H1 (cell line): Measurements from ENCODE around the gene INVS. TPM values are rescaled to one million over a fixed set of nuclear protein-coding genes. Genes with fewer than 3 reads are reported as not detected.

Source experiments
- CTCF ChIA-PET: fragments of 300-600 bp; sonication (Branson Sonifier 250); formaldehyde crosslinking; loops from one replicate; lab custom pipeline; 2021; ENCODE audit not compliant: partially characterized antibody; lab: Charles Lee
- POLR2A ChIA-PET: fragments of 300-600 bp; sonication (Branson Sonifier 250); formaldehyde crosslinking; loops from one replicate; lab custom pipeline; 2021; ENCODE audit warnings: inconsistent platforms; ENCODE audit not compliant: partially characterized antibody; lab: Charles Lee
- DNase-seq, 2 experiments: peaks; one replicate each; pipeline versions ENCODE4 v3.0.0 to v3.0.0-alpha.2; 2010 to 2022; ENCODE audit warnings: low spot score in 2 of 2, low read depth in 1 of 2, mixed read lengths in 1 of 2
- FAIRE-seq: peaks from 2 replicates; lab custom pipeline; 2011; peaks lifted over from hg19 to GRCh38; lab: Jason Lieb, UNC
- H2AFZ ChIP-seq: 2 replicates; pipeline ENCODE4 v1.8.1; 2012; ENCODE audit warnings: low read length, inconsistent platforms
- H2AK5ac ChIP-seq: 2 replicates; pipeline ENCODE4 v1.6.1; 2013; ENCODE audit warnings: low read depth, low read length
- H2BK120ac ChIP-seq: replicated peaks from 2 replicates; pipeline ENCODE3; 2013; ENCODE audit warnings: low read depth, low read length, inconsistent platforms
- H2BK12ac ChIP-seq: 2 replicates; pipeline ENCODE4 v1.6.1; 2013; ENCODE audit warnings: low read depth, low read length
- H2BK15ac ChIP-seq: 2 replicates; pipeline ENCODE4 v1.6.1; 2013; ENCODE audit warnings: low read length
- H2BK20ac ChIP-seq: 2 replicates; pipeline ENCODE4 v1.6.1; 2013; ENCODE audit warnings: low read length
- H2BK5ac ChIP-seq: 2 replicates; pipeline ENCODE4 v1.6.1; 2013; ENCODE audit warnings: low read depth, low read length
- H3K14ac ChIP-seq: 2 replicates; pipeline ENCODE4 v1.6.1; 2013; ENCODE audit warnings: inconsistent platforms; ENCODE audit not compliant: insufficient read length
- H3K18ac ChIP-seq: 2 replicates; pipeline ENCODE4 v1.6.1; 2013; ENCODE audit warnings: low read length; ENCODE audit errors: extremely low read depth
- H3K23ac ChIP-seq: 2 replicates; pipeline ENCODE4 v1.6.1; 2013; ENCODE audit warnings: inconsistent platforms; ENCODE audit not compliant: insufficient read length
- H3K23me2 ChIP-seq: 2 replicates; pipeline ENCODE4 v1.6.1; 2013; ENCODE audit warnings: low read depth, low read length
- H3K27ac ChIP-seq: 2 replicates; pipeline ENCODE4 v1.6.1; 2011; ENCODE audit warnings: low read depth, low read length, inconsistent platforms
- H3K27me3 ChIP-seq, 4 experiments: replicated peaks in 1 of 4; 1 replicate in 1 of 4; 2 replicates in 3 of 4; pipeline versions ENCODE4 v1.6.1 to v1.8.1; 2011 to 2013; ENCODE audit warnings: low read length in 3 of 4, mild to moderate bottlenecking in 3 of 4, inconsistent platforms in 2 of 4, mixed read lengths in 2 of 4, moderate library complexity in 1 of 4; ENCODE audit not compliant: control insufficient read depth in 3 of 4, insufficient read depth in 3 of 4; ENCODE audit errors: extremely low read depth in 1 of 4
- H3K36me3 ChIP-seq, 4 experiments: 2 replicates each; pipeline versions ENCODE4 v1.6.1 to v1.8.1; 2011 to 2013; ENCODE audit warnings: mild to moderate bottlenecking in 4 of 4, low read length in 3 of 4, moderate library complexity in 2 of 4, control low read depth in 1 of 4, inconsistent platforms in 1 of 4; ENCODE audit not compliant: insufficient read depth in 4 of 4, control insufficient read depth in 2 of 4
- H3K4ac ChIP-seq: replicated peaks from 2 replicates; pipeline ENCODE3; 2013; ENCODE audit warnings: low read length, low read depth, mixed read lengths, inconsistent platforms; ENCODE audit not compliant: insufficient read length
- H3K4me1 ChIP-seq, 4 experiments: replicated peaks in 1 of 4; 1 replicate in 1 of 4; 2 replicates in 3 of 4; pipeline versions ENCODE4 v1.6.1 to v1.8.1; 2011 to 2013; ENCODE audit warnings: low read length in 3 of 4, inconsistent platforms in 2 of 4, mixed read lengths in 1 of 4; ENCODE audit not compliant: insufficient read depth in 4 of 4, control insufficient read depth in 3 of 4
- H3K4me2 ChIP-seq, 2 experiments: 2 replicates each; pipeline versions ENCODE4 v1.6.1 to v1.8.1; 2011 to 2013; ENCODE audit warnings: low read depth in 2 of 2, low read length in 2 of 2, control low read depth in 1 of 2, inconsistent platforms in 1 of 2, mild to moderate bottlenecking in 1 of 2; ENCODE audit not compliant: insufficient read depth in 1 of 2
- H3K4me3 ChIP-seq, 4 experiments: fragments of 200-600, 300-600 bp in 1 of 4; sonication (generic), shearing (Covaris generic), sonication (Bioruptor Twin) in 1 of 4; 2 replicates each; pipeline versions ENCODE4 v1.5.1 to v1.8.1; 2011 to 2016; ENCODE audit warnings: low read length in 4 of 4, low read depth in 3 of 4, control low read depth in 2 of 4, inconsistent platforms in 2 of 4, mild to moderate bottlenecking in 2 of 4, mixed read lengths in 1 of 4, moderate library complexity in 1 of 4; ENCODE audit not compliant: insufficient read depth in 2 of 4; ENCODE audit errors: extremely low read depth in 1 of 4
- H3K56ac ChIP-seq: replicated peaks from 2 replicates; pipeline ENCODE3; 2013; ENCODE audit warnings: low read depth, mild to moderate bottlenecking, mixed read lengths, low read length, inconsistent platforms; ENCODE audit not compliant: insufficient read length
- H3K79me1 ChIP-seq: 2 replicates; pipeline ENCODE4 v1.6.1; 2013; ENCODE audit warnings: low read depth, low read length, control low read depth
- H3K79me2 ChIP-seq, 2 experiments: 2 replicates each; pipeline versions ENCODE4 v1.6.1 to v1.8.1; 2012 to 2013; ENCODE audit warnings: low read length in 2 of 2, mild to moderate bottlenecking in 2 of 2, inconsistent platforms in 1 of 2; ENCODE audit not compliant: insufficient read depth in 2 of 2, control insufficient read depth in 1 of 2
- H3K9ac ChIP-seq, 4 experiments: replicated peaks in 1 of 4; 1 replicate in 1 of 4; 2 replicates in 3 of 4; pipeline versions ENCODE4 v1.6.1 to v1.8.1; 2011 to 2013; ENCODE audit warnings: low read depth in 3 of 4, low read length in 3 of 4, control low read depth in 2 of 4, mild to moderate bottlenecking in 2 of 4, moderate library complexity in 2 of 4, inconsistent platforms in 1 of 4; ENCODE audit errors: extremely low read depth in 1 of 4
- H3K9me3 ChIP-seq, 2 experiments: 2 replicates each; pipeline versions ENCODE4 v1.6.1 to v1.8.1; 2012 to 2013; ENCODE audit warnings: mild to moderate bottlenecking in 2 of 2, moderate library complexity in 2 of 2, control low read depth in 1 of 2, inconsistent platforms in 1 of 2, low read depth in 1 of 2, low read length in 1 of 2, mixed read lengths in 1 of 2; ENCODE audit not compliant: insufficient read depth in 2 of 2
- H4K20me1 ChIP-seq, 2 experiments: replicated peaks in 1 of 2; 2 replicates each; pipeline versions ENCODE3 to v1.8.1; 2011 to 2013; ENCODE audit warnings: inconsistent platforms in 2 of 2, low read length in 2 of 2, mild to moderate bottlenecking in 1 of 2; ENCODE audit not compliant: insufficient read depth in 2 of 2, control insufficient read depth in 1 of 2
- H4K5ac ChIP-seq: 2 replicates; pipeline ENCODE4 v1.6.1; 2013; ENCODE audit warnings: low read length, low read depth, mixed read lengths, inconsistent platforms; ENCODE audit not compliant: insufficient read length
- H4K8ac ChIP-seq: 2 replicates; pipeline ENCODE4 v1.8.0; 2013; ENCODE audit warnings: mild to moderate bottlenecking, moderate library complexity, low read length, inconsistent platforms; ENCODE audit not compliant: insufficient read depth; ENCODE audit errors: extremely low read depth
- H4K91ac ChIP-seq: replicated peaks from 2 replicates; pipeline ENCODE3; 2013; ENCODE audit warnings: low read length, mixed read lengths, inconsistent platforms; ENCODE audit not compliant: insufficient read length
- GTF2F1 ChIP-seq: IDR thresholded peaks from 2 replicates; pipeline ENCODE4 v1.6.1; 2012; ENCODE audit warnings: low read depth, low read length, improper control_type of control experiment, borderline replicate concordance
- TEAD4 ChIP-seq: IDR thresholded peaks from 2 replicates; pipeline ENCODE4 v1.6.1; 2012; ENCODE audit warnings: low read depth, low read length, inconsistent platforms, mixed read lengths
- WGBS, 2 experiments: shearing (Covaris generic) in 1 of 2; methylation state at CpG; one replicate each; pipeline versions ENCODE4 v1.1.6 to v1.1.7; 2013 to 2015; ENCODE audit warnings: low lambda C conversion rate in 2 of 2, mixed read lengths in 2 of 2, inconsistent platforms in 1 of 2, low coverage in 1 of 2, missing lambda C conversion rate in 1 of 2; ENCODE audit not compliant: insufficient replicate concordance in 2 of 2, insufficient coverage in 1 of 2, insufficient read length in 1 of 2; ENCODE audit errors: extremely low coverage in 1 of 2, missing lambda C conversion rate in 1 of 2; 5-methylcytosine and 5-hydroxymethylcytosine counted together
- polyA plus RNA-seq, 7 experiments: library from polyadenylated mRNA; depleted of rRNA in 3 of 7; stranded (reverse) in 5 of 7; unstranded in 2 of 7; fragments of >200 nt in 5 of 7; fragments of 200-250 nt in 2 of 7; gene quantifications; 1 replicate in 5 of 7; 2 replicates in 1 of 7; 4 replicates in 1 of 7; pipeline versions ENCODE4 v1.2.1 to v1.2.3, GENCODE V29; 2011 to 2013; ENCODE audit warnings: missing spikeins in 2 of 7, mixed read lengths in 2 of 7
- total RNA-seq: library from RNA; stranded (reverse); fragmentation: NEBNext Ultra II Directional; extraction: Animal tissue kit (Norgen Biotek cat#: 25700); gene quantifications from 2 replicates; pipeline ENCODE4 v1.2.1, GENCODE V29; 2021

The INVS gene
- total and polyA plus RNA-seq, 2 of the 8 experiments (the other 6 are each of a cell fraction or from before 2014, with no cell fraction given) = 4.1 to 6.9 TPM

DNA sequence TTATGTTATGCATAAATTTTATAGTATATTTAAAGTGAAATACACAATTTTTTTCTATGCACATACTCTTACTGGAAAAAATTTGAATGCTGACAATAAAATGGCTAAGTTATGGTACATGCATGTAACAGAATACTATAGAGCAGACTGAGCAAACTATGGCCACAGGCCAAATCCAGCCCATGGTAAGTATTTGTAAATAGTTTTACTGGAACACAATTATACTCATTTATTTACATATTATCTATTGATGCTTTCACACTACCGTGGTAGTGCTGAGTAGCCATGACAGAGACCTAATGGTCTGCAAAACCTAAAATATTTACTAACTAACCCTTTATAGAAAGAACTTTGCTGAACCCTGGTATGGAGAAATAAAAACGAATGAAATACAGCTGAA, 208.0 kb downstream of the INVS start:
- Histone ChIP-seq H2BK5ac (no peak overlapping the region), H2AK5ac (no peak overlapping the region), H4K5ac (no peak overlapping the region), H3K36me3 (peaks cover 5 to 59% (median 17%) of the 10 kb centered on the region in 4 experiments), H2BK15ac (no peak overlapping the region), H3K27me3 (no peaks in the 10 kb centered on the region), H2BK12ac (no peak overlapping the region), H2BK20ac (no peak overlapping the region), H3K4me2 (no peak overlapping the region), H3K79me1 (no peaks in the 10 kb centered on the region; the same call in 1 of the 2 replicates), H4K20me1 (peaks cover 2 to 14% of the 10 kb centered on the region in 2 experiments), H3K9me3 (no peaks in the 10 kb centered on the region), H3K79me2 (peaks cover 0 to 66% of the 10 kb centered on the region in 2 experiments; a peak in 2 of 4 replicates), H3K27ac (no peak overlapping the region), H4K8ac (no peak overlapping the region), H3K4me3 (no peak overlapping the region), H2BK120ac (no peak overlapping the region), H3K9ac (no peak overlapping the region), H3K18ac (no peak overlapping the region), H3K23me2 (no peaks in the 10 kb centered on the region; the same call in 1 of the 2 replicates), H3K4ac (no peak overlapping the region), H3K56ac (no peak overlapping the region), H3K23ac (no peak overlapping the region), H4K91ac (no peak overlapping the region), H3K14ac (no peak overlapping the region), H3K4me1 (no peaks in the 10 kb centered on the region), H2AFZ (no peak overlapping the region)
- ChIA-PET POLR2A (interaction anchor here (0.7 kb wide), 3 partner anchors 25 to 244 kb away, joined by 3 read pairs; no protein-coding TSS in a partner anchor), CTCF (interaction anchor here (0.7 kb wide), 1 partner anchor 80 kb away, joined by 3 read pairs; no protein-coding TSS in a partner anchor)
- FAIRE-seq (no peak), DNase-seq (no peak)
- 90% methylated on average over 2 of the region's 2 CpGs; no CpG with 5 or more reads in 1 of the 2 experiments for WGBS, 2 experiments
- TF ChIP-seq GTF2F1 = no peak
- no peak for TF ChIP-seq TEAD4
